GM19351 (cell line): ENCODE results near the gene MDFIC.

Source experiments
- ATAC-seq: cut with Tn5 transposase; IDR thresholded peaks from one replicate; pipeline ENCODE4 v1.9.1; 2021; ENCODE audit warnings: mild to moderate bottlenecking, moderate library complexity; ENCODE audit not compliant: unreplicated experiment

MDFIC gene

DNA sequence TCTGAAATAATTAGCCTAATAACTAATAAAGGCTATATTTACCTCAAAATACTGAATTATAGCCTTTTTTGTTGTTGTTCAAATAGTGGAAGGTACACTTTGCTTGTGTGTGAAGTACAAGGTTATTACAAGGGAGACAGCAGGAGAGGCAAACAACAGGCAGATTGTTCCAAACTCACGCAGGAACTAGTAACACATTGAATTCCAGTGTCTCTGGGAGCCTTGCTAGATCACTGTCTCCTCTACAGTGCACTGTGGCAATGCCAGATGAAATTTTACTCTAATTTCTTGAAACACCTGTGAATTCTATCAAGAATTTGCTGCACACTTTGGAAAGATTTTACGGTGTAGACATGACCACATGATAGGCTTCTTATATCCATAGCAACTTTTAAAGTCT is 112.6 kb downstream of the MDFIC start:
- ATAC-seq = no peak

- peak; percentile 53 for ATAC-seq
Measured at GRCh38 chr7:115037128-115037802, 115.4 kb downstream of the MDFIC start.

GRCh38 chr7:115038158-115038557 is 116.3 kb downstream of the MDFIC start:
- ATAC-seq = no peak

- no peak for ATAC-seq
Measured at GRCh38 chr7:115040057-115040456, 118.2 kb downstream of the MDFIC start.

- ATAC-seq = no peak
Measured at GRCh38 chr7:115040495-115040894, 118.6 kb downstream of the MDFIC start.

GRCh38 chr7:115042596-115042995 is 120.7 kb downstream of the MDFIC start:
- ATAC-seq = no peak

GRCh38 chr7:115043605-115044004 is 121.7 kb downstream of the MDFIC start:
- ATAC-seq = no peak

GRCh38 chr7:115044224-115044623 is 122.3 kb downstream of the MDFIC start:
- no peak for ATAC-seq

GRCh38 chr7:115047958-115048720 is 126.2 kb downstream of the MDFIC start:
- ATAC-seq = no peak

DNA sequence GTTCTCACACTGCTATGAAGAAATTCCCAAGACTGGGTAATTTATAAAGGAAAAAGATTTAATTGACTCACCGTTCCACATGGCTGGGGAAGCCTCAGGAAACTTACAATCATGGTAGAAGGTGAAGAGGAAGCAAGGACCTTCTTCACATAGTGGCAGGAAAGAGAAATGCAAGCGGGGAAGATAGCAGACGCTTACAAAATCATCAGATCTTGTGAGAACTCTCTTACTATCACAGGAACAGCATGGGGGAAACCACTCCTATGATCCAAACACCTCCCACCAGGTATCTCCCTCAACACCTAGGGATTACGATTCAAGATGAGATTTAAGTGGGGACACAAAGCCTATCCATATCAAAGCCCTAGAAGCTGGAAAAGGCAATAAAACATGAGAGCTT is 130.8 kb downstream of the MDFIC start:
- no peak for ATAC-seq

DNA sequence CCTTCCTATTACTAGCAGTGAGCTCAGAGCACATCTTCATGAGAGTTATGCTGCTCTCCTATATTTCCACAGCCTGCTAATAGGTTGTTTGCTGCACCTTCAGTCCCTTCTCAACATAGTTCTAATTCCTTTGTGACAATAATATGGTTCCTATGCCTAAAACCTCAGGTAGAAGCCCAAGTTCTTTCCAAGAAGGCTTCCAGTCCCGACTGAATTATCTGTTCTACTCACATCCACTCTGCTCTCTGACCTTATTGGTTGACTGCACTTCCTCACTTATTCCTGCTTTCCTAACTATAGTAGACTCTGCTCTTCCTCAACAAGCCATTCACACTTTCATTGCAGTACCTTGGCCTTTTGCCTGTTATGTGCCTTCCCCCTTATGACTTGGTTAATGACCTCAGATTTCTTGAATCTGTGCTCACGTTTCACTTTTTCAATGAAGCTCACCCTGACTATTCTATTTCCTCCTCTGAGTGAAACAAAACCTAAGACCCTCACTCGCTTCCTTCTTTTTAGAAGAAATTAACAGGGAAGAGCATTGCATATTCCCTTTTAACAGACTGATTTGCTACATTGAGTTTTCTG is 132.7 kb downstream of the MDFIC start:
- no peak for ATAC-seq

- ATAC-seq = no peak
Measured at GRCh38 chr7:115056019-115056418, 134.1 kb downstream of the MDFIC start.

DNA sequence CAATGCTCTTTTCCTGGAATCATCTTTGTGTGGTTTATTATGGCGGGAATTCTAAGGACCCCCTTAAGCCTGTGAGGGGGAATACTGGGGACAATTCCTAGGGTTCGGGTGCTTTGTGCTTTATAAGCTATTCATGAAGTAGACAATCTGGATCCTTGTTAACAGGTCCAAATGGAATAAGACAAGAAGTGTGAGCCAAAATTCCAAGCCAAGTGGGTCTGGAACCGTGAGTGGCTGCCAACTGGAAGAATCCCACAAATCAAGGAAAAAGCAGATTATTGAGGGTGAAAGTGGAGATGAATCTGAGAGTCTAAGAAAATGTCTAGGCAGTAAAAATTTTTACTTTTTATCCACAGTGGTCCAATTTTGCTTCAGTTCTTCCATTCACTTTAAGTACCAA is 136.8 kb downstream of the MDFIC start:
- no peak for ATAC-seq

DNA sequence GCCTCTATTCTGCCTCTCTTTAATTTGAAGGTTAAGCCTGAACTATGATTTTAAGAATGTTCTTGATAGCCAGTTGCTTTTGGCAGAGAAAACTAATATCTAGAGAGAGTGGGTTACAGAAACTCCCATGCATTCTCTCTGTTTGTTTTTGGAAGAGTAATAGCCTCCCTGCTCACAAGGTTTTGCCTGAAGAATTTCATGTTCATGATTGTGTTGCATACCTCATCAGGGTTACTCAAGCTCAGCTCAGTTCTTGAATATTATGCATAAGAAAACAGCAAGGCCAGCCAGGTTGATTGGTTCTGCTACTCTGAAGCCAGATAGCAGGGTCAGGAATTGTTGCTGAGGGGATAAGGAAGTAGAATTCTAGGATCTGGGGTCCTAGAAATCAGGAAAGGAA is 137.4 kb downstream of the MDFIC start:
- no peak for ATAC-seq

DNA sequence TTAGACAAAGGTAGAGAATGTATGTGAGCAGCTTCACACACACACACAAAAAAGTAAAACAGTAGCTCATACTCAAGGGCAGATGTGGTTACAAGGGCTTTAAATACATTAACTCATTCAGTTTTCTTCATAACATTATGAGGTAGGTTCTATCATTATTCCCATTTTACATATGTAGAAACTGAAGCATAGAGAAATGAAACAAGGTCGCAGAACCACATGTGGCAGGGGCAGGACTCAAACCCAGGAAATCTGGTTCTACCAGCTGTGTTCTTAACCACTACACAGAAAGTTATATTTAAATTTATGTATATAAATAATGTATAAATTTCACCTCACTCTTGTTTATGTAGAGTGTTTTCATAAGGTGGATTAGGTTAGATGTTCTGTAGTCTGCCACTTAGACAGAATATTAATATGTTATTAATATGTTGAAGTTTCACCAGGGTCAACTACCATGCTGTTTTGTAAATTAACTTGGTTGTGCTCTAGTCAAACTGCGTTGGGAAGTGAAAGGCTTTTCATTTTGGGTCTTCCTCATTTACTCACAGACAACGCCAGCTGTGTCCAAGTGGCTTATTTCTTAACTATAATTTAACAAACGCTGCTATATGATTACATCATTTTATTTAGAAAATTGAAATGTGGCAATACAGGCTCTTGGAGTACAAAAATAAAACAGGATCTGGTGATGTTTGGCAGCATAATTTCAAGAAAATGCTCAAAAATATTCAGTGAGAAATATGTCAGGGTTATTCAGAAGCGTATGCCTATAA is 138.4 kb downstream of the MDFIC start:
- ATAC-seq = peak; percentile 68

GRCh38 chr7:115066050-115066449 is 144.2 kb downstream of the MDFIC start:
- ATAC-seq = peak; percentile 53

DNA sequence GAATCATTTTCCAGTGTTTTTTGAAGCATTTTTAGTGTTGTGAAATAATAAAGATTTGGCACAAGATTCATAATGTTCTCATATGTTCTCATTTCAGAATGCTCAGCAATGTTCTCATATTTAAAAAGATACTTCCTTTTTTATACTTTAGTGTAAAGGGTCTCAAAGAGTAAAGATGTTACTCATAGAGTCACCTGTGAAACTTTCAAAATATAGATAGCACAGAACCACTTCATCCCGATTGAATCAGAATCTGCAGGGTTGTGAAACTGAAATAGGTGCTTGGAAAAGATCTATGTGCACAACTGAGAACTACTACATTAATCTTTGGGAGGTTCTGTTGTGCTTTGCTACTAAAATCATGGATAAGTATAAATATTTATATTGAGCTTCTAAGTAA is 144.7 kb downstream of the MDFIC start:
- ATAC-seq = peak; percentile 73

DNA sequence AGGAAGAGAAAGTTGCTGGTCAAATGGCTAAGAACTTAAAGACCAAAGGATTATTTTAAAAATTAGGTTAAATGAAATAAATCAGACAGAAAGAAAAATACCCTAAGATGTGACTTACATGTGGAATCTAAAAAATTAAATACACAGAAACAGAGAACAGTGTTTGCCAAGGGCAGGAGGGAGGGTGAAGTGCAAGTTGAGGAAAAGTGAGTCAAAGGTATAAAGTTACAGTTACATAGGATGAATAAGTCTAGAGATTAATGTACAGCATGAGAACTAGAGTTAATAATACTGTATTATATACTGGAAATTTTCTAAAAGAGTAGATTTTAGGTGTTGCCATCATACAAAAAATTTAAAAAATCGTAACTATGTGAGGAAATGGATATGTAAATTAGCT is 146.3 kb downstream of the MDFIC start:
- ATAC-seq = no peak
